Peyer's patch (tissue), 4 donors: ENCODE results near the gene SLC27A2. TPM values are rescaled to one million over a fixed set of nuclear protein-coding genes. Genes with fewer than 3 reads are reported as not detected.

Source experiments
- DNase-seq, 3 donors: peaks; one replicate each; pipeline ENCODE4 v3.0.0-alpha.2; 2017 to 2019
- H3K27ac ChIP-seq, 4 donors: fragments of 200-600 bp; sonication (generic); one replicate each; pipeline ENCODE4 v1.5.1; 2016 to 2019
- H3K27me3 ChIP-seq, 2 donors: fragments of 200-600 bp; sonication (generic); one replicate each; pipeline ENCODE4 v1.5.1; 2019
- H3K36me3 ChIP-seq, 3 donors: fragments of 200-600 bp; sonication (generic); one replicate each; pipeline ENCODE4 v1.5.1; 2016 to 2019
- H3K4me1 ChIP-seq, 4 donors: fragments of 200-600 bp; sonication (generic); one replicate each; pipeline ENCODE4 v1.5.1; 2016 to 2019
- H3K4me3 ChIP-seq, 4 donors: fragments of 200-600 bp; sonication (generic); 1 replicate in 3 of 4; 2 replicates in 1 of 4; pipeline ENCODE4 v1.5.1; 2016 to 2019; ENCODE audit warnings: mild to moderate bottlenecking in 1 of 4
- H3K9me3 ChIP-seq, 4 donors: fragments of 200-600 bp; sonication (generic); one replicate each; pipeline ENCODE4 v1.5.1; 2016 to 2019; ENCODE audit warnings: mild to moderate bottlenecking in 1 of 4
- POLR2A ChIP-seq, 2 donors: fragments of 450-650 bp; IDR thresholded peaks; one replicate each; pipeline ENCODE4 v1.5.1; 2017; ENCODE audit warnings: antibody characterized with exemption in 2 of 2, mild to moderate bottlenecking in 2 of 2, moderate library complexity in 2 of 2
- total RNA-seq, 4 donors: library from RNA; depleted of rRNA; stranded (reverse); fragments of >200 nt; gene quantifications; one replicate each; pipeline ENCODE4 v1.1.0, GENCODE V29; 2016
- TF ChIP-seq, protein P1 (sequence below), 6 experiments: fragments of 450-650 bp in 4 of 6; fragments of 200-600 bp in 2 of 6; sonication (generic) in 1 of 6; IDR thresholded peaks; one replicate each; pipeline ENCODE4 v1.5.1; 2017 to 2019; ENCODE audit warnings: antibody characterized with exemption in 6 of 6, mild to moderate bottlenecking in 3 of 6, moderate library complexity in 1 of 6

The SLC27A2 gene
- total RNA-seq, 4 donors from 2014 or later = 8.3 to 47.9 (median 32.3) TPM

DNA sequence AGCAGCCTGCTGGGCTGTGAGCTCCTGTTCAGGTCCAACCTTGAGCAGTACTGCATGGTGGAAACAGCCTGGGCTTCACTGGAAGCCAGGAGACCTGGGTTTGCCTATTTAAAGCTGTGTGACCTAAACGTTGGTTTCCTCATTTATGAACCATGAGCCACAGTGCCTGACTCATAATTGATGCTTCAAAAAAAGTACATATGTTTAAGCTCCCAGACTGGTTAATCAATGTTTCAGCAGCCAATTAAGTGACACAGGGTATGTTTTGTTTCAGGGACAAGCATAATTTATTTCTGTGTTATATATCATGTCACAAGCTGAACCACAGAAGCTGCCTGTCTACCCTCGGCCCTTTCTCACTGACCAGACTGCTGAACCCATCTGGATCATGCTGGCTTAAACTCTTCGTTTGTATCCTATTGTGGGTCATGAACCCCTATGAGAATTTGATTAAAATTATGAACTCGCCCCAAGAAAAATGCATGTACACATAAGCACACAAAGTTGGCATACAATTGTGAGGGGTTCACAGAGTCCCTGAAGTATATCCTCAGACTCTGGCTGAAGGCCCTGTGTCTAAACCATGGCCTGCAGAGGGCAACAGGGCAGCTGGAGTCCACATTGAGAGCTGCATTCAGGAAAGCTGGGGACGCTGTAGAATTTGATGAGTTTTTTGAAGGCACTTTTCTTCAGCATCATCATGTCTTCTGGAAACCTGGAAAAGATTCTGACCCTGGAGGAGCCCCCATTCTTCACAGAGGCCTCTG is 59.9 kb downstream of the SLC27A2 start:
- H3K9me3 ChIP-seq = no peaks in the 10 kb centered on the region
- H3K36me3 ChIP-seq = no peaks in the 10 kb centered on the region
- no peaks in the 10 kb centered on the region for H3K4me1 ChIP-seq
- no peak overlapping the region for H3K27ac ChIP-seq
- TF ChIP-seq, protein P1, sequence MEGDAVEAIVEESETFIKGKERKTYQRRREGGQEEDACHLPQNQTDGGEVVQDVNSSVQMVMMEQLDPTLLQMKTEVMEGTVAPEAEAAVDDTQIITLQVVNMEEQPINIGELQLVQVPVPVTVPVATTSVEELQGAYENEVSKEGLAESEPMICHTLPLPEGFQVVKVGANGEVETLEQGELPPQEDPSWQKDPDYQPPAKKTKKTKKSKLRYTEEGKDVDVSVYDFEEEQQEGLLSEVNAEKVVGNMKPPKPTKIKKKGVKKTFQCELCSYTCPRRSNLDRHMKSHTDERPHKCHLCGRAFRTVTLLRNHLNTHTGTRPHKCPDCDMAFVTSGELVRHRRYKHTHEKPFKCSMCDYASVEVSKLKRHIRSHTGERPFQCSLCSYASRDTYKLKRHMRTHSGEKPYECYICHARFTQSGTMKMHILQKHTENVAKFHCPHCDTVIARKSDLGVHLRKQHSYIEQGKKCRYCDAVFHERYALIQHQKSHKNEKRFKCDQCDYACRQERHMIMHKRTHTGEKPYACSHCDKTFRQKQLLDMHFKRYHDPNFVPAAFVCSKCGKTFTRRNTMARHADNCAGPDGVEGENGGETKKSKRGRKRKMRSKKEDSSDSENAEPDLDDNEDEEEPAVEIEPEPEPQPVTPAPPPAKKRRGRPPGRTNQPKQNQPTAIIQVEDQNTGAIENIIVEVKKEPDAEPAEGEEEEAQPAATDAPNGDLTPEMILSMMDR (IDR thresholded peaks at IDR 0.05) = no peak
- TF ChIP-seq POLR2A (IDR thresholded peaks at IDR 0.05) = no peak
- DNase-seq = no peak
- no peak overlapping the region for H3K4me3 ChIP-seq
- no peaks in the 10 kb centered on the region for H3K27me3 ChIP-seq

DNA sequence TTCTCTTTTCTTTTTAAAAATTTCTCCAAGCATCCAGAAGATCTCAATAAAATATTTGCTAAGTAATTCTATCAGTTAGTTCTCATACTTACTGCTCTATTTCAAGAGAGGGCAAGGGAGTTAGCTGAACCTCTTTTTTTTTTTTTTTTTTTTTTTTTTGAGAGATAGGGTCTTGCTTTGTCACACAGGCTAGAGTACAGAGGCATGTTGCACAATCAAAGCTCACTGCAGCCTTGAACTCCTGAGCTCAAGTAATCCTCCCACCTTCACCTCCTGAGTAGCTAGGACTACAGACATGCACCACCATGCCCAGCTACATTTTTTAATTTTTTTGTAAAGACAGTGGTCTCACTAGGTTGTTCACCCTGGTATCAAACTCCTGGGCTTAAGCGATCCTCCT is 62.2 kb downstream of the SLC27A2 start:
- Histone ChIP-seq H3K9me3 (no peaks in the 10 kb centered on the region), H3K4me3 (no peak overlapping the region), H3K36me3 (no peaks in the 10 kb centered on the region), H3K27me3 (no peaks in the 10 kb centered on the region), H3K27ac (no peak overlapping the region), H3K4me1 (peaks cover 0 to 9% (median 5%) of the 10 kb centered on the region in 4 donors)
- no peak for DNase-seq
- no peak for TF ChIP-seq POLR2A (IDR thresholded peaks at IDR 0.05)
- TF ChIP-seq, protein P1 (IDR thresholded peaks at IDR 0.05) = no peak

DNA sequence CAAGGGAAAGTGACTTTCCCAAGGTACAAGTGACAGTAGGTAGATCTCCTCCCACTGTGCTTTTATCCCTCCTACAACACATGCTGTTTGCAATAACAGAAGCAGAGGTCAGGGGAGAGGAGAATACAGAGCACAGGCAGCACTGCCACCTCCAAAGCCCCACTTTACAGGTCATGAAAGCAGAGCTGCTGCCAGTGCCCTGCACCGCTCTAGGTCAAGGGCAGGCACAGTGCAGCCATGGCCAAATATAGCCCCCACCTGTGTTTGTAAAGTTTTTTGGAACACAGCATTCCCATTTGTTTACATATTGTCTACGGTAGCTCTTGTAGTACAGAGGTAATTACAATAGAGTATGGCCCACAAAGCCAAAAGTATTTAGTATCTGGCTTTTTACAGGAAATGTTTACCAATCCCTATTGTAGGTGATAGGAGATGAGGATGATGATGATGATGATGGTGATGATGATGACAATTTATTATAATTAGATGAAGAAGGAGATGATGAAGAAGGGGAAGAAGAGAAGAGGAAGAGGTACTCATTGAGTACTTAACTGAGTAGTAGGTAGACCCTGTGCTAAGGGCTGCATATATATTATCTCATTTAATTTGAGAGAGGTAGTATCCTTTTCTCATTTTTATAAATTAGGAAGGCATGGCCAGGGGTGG is 63.1 kb downstream of the SLC27A2 start:
- H3K4me1 ChIP-seq = peaks cover 0 to 9% (median 5%) of the 10 kb centered on the region in 4 donors
- H3K4me3 ChIP-seq = no peak overlapping the region
- no peak overlapping the region for H3K27ac ChIP-seq
- H3K27me3 ChIP-seq = no peaks in the 10 kb centered on the region
- H3K9me3 ChIP-seq = no peaks in the 10 kb centered on the region
- TF ChIP-seq, protein P1 (IDR thresholded peaks at IDR 0.05) = no peak
- no peak for TF ChIP-seq POLR2A (IDR thresholded peaks at IDR 0.05)
- no peaks in the 10 kb centered on the region for H3K36me3 ChIP-seq
- no peak for DNase-seq

DNA sequence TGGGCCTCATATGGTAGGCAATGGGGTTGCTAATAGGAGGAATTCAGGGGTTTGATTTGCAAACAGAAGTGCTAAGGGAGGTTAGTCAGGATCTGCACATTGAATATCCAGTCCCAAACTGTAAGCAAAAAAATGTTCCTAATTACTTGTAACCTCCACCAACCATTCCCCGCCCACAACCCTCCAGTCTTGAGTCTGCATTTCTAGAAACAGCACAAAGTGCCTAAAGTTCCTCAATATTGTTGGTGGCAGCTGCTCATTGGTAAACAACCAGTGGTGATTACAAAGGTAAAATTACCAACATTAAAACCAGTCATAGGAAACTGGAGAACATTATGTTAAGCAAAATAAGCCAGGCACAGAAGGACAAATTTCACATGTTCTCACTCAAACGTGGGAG is 64.6 kb downstream of the SLC27A2 start:
- Histone ChIP-seq H3K4me3 (no peak overlapping the region), H3K27me3 (no peaks in the 10 kb centered on the region), H3K27ac (no peak overlapping the region), H3K4me1 (peaks cover 0 to 9% (median 5%) of the 10 kb centered on the region in 4 donors), H3K36me3 (no peaks in the 10 kb centered on the region), H3K9me3 (no peaks in the 10 kb centered on the region)
- no peak for TF ChIP-seq POLR2A (IDR thresholded peaks at IDR 0.05)
- TF ChIP-seq, protein P1 (IDR thresholded peaks at IDR 0.05) = no peak
- no peak for DNase-seq

DNA sequence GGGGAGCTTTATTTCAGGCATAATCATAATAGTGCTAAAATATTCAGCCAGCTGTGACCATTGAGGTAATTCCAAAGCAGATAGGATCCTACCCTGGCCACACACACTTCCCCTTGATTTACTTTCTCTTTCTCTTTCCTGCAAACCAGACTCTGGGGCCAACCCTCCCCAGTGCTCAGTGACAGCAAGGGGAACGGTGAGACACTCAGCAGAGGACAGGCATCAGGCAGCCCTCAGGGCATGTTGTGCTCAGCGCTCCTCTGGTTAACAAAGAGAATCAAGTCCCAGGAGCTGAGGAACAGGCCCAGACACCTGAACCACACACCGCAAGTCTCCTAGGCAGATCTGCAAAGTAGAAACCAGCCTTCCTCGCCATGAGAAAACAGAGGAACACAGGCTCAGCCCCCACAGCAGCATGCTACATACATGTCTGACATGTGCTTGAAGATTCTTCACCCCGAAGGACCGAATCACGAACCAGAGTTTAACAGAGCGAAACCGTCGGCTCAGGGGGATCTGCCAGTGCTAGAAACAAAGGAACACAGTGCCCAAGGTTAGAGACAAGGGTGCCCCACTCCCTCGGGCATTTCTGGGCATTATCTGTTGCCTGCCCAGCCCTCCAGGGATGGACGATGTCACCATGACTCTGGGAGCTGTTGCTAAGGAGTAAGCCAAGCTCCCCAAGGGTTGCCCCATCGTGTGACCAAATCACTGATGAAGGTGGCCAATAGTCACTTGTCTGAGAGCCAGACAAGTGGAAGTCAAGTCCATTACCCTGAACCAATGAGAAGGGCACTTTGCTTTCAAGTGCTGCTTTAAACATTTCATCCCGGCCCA is 66.0 kb downstream of the SLC27A2 start:
- no peak for TF ChIP-seq POLR2A (IDR thresholded peaks at IDR 0.05)
- TF ChIP-seq, protein P1 (IDR thresholded peaks at IDR 0.05) = no peak
- H3K27ac ChIP-seq = peak overlapping the region in 3 of 4 donors; percentile 49 to 66 (median 58)
- H3K4me1 ChIP-seq = peaks cover 0 to 9% (median 5%) of the 10 kb centered on the region in 4 donors
- H3K4me3 ChIP-seq = peak overlapping the region in 1 of 4 donors; percentile 25
- H3K9me3 ChIP-seq = no peaks in the 10 kb centered on the region
- peak in 2 of 3 donors; percentile 72 to 79 for DNase-seq
- H3K36me3 ChIP-seq = no peaks in the 10 kb centered on the region
- no peaks in the 10 kb centered on the region for H3K27me3 ChIP-seq
